Measurements from ENCODE around the gene DLG2.
"Not testable (repeated sequence)": the region's sequence is repeated elsewhere in the genome, so short reads cannot be mapped to it uniquely, and the experiment has no call there.

The DLG2 gene

DNA sequence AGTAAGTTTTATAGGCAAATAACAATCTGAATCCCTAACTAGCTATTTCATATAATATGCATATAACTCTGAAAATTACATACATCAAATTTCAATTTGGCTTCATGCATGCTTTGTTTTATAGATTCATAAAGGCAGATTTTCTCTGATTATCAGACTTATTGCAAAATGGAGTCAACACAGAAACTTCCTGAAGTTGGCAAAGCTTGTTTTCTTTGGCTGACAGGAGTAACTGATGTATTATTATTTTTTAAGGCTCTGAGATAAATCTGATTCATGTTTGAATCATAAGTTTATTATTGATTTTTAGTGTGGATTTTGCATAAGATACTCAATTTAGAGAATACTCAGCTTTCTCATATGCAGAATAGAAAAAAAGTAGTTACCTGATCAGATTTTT, 1984.6 kb downstream of the DLG2 start:
- DNase-seq, result no peak

DNA sequence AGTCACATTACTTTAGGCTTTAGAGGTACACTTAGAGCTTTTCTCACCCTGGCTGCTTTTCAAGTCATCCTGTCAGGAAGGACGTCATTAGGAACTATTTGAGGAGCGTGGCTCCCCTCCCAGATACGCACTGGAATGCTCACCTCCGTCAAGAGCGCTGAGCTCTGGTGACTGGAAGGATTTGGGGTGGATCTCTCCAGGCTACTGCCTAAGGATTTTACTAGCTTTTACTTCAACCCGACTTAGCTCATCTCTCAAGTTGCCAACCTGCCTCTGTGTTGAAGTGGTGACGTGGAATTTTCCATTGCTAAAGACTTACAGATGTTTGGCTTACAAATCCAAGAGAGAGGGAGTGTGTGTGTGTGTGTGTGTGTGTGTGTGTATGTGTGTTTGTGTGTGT, 1985.6 kb downstream of the DLG2 start:
- no peak for DNase-seq

DNA sequence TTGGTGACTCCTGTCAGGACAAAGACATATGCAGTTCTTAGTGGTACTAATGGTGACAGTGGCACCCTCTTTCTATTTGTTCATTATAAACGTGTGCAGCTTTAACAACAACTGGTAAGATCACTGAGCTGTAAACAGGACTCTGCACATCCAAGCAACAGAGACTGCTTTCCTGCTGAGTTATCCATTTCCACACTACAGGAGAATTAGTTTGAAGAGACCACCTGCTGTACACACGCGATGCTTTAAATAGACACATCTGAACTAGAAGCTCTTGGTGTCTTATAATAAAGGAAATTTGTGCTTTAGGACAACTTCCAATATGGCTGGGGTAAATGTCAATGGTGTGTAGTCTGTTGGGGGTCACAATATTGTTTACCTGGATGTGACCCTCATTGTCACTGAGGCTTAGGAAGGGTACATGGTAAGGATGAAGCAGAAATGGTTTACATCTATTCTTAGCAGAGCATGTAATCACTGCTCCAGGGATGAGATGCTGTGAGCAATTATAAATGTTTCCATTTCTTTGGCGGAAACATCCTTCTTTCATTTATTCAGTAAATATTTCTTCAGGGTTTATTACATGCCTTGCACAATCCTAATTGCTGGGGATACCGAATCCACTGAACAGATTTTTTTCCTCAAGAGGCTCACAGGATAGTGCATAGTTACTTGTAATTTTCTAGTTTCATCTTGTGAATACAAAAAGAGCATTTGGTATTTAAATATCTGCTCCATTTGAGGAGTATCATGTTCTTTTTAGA, 1987.0 kb downstream of the DLG2 start:
- DNase-seq, result no peak

DNA sequence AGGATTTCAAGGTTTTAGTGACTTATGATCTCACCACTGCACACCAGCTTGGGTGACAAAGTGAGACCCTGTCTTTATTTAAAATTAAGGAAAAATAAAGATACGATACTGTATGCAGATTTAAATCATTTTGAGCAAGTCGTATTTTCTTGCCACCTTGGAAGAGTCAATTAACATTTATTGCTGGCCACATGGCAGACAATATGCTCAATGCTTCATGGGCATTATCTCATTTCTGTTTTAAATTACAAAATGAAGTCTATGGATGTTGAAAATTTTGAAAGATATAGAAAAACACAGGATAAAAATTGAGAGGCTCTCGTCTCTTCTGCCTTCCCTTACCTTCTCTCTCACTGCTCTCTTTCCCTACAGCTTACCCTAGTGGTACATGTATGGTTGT, 1992.0 kb downstream of the DLG2 start:
- no peak for DNase-seq

DNA sequence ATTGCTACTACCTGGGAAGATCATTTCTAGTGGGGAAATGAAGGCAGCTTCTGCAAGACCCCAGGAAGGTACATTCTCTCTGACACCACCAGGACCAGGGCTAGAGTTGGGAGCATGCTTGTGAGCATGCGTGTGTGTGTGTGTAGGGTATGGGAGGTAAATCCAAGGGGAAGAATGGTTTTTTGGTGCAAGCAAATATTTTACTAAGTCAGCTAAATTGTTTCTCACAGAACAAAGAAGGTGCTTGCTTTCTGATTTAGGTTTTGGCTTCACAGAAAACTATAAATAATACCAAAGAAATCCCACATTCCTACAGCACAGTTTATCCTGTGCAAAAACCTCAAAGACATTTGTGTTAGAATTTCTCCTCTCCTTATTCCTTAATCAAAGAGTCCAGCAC, 1996.9 kb downstream of the DLG2 start:
- DNase-seq, result no peak

DNA sequence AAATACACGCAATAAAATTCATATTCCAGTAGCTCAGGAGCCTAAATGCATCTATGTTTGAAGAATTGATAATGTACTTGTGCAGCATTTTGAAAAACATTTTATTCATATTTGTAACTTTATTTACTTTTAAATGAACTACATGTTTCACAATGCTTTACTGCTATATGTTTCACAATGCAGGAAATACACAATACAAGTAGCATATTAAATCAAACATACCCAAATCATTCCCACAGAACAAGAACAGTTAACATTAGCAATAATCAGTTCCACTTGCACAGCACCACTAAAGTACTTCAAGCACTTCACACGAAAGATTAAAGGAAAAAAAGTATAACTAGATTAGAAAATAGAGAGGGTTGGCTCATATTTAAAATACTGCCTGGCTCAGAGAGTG, 1997.4 kb downstream of the DLG2 start:
- no peak for DNase-seq

DNA sequence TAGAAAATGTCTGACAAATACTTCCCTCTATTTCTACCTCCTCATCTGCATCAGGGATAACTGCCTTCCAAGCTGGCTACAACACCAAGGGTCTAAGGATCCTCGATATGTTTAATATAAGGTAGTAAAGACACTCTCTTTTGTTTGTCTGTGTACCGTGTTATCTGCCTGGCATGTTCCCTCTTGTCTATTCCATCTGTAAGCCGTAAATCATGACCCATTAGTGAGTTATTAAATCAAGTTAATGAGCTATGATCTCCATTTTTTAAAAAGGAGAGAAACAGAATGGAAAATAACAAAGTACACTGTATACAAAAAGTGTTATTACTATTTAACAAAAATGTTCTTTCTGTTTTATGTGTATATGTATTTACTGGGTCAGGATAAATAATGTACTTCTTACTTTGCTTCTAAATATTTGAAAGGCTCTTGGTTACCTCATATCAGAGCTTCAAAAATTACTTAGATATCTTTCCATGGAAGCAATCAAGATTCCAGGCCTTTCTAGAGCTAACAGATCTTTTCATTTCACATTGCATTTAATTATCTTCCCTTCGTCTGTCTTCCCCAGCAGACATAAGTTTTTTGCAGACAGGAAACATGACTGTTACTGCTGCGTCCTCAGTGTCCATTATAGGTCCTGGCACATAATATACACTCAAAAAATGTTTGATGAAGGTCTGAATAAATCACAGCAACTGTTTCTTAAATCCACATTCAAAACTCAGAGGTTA, 1998.4 kb downstream of the DLG2 start:
- no peak for DNase-seq

DNA sequence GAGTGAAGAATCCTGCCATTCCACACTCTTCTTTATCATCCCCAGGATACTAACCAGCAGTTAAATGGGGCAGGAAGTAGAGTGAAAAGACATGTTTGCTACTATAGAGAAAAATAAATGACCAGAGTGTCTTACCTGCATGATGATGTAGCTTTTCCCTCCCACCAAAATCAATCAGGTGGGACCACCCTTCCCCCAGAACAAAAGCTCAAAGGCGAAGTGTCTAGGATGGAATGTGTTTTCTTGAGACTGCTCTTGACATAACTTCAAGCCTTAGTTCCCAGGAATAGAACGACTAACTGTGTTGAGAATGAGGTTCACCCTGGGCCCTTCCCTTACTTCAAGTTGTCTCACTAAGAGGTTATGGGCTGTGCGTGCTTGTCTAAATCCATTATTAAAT, 2001.8 kb downstream of the DLG2 start:
- DNase-seq, result no peak

DNA sequence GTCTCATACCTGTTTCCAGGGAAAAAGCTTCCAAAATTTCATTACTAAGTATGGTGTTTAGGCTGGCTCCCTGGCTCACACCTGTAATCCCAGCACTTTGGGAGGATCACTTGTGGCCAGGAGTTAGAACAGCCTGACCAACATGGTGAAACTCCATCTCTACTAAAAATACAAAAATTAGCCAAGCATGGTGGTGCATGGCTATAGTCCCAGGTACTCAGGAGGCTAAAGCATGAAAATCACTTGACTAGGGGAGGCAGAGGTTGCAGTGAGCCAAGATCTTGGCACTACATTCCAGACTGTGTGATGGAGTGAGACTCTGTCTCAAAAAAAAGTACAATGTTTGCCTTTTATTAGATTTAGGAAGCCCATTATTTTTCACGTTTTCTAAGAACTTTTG, 2009.5 kb downstream of the DLG2 start:
- no peak for DNase-seq

DNA sequence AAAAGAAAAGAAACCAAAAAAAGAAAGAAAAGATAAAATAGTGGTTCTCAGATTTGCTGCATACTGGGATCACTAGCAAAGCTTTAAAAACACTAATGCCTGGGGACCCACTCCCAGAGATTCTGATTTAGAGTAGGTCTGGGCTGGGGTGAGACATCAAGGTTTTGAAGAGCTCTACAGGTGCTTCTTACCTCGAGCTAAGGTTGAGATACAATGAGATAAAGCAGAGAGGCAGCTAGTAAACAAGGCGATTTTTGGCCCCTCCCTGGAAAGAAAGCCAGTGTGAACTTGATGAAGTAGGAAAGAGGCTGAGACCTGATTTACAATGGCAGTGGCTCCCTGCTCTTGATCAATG, 2013.4 kb downstream of the DLG2 start:
- no peak for DNase-seq

DNA sequence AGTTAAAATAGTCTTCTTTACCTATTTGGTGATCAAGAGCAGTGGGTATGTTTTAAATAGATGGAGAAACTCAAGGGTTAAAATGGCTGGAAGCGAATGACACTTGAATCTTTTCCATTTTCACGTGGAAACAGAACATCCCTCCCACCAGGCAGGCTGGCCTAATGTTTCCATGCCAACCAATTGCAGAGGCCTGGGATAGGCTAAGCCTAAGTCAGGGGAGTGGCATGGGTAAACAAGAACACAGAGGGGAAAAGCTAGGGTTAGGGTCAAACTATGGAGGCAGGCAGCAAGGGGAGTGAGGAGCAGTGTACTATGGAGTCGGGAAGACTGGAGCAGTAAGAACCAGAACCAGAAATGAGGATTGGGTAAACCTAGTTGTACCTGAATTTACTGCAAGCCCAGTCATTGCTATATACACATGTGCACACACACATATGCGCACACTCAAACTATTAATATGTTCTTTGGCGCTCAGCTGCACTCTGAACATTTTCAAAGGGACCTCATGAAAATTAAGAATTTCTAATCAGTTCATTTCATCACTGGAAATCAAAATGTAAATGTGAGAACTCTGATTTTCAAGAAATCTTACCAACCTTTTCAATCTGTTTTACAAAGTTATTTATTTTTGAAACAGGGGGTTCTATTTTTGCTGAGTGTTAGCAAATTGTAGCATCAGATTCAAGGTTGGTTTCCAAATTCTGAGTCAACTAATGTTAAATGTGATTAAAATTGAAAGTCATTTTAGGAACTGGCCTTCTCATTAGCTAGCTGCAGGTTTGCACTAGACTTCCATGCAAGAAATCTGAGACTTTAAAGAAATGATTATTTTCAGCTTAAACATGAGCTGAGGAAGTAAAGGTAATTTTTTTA, 2014.0 kb downstream of the DLG2 start:
- no peak for DNase-seq

DNA sequence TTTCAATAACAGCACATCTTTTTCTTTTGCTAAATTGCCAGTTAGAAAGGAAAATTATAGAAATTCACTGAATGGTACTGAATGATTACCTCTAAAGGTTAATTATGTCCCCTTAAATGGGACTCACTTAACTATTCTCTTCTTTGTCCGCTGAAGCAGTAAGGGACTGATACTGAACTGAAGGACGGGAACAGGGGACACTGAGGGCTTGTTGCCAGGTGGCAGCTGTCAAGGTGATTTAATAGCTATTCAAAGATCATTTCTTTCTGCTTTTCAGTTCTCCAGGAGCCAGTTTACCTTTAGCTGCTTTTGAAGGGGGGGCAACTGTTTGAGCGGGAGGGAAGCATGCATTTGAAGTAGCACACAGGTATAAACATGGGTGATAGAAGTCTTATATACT, 2015.5 kb downstream of the DLG2 start:
- DNase-seq, result no peak

DNA sequence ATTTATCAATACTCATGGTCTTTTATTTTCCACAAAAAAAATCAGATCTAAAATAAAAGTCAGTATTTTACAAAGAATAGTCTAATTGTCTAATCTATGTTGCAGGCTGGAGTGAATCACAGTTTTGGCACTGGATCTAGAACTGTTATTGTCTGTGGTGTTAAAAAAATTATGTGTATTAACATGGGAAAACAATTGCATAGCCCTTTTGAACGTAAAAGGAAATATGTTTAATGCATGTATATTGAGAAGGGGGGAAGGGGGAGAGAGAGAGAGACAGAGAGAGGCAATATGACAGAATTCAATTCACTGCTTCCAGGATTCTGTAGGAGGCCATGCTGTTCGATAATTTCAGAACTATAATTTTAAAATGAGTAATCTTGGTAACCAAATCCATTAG, 2016.1 kb downstream of the DLG2 start:
- DNase-seq, result no peak

DNA sequence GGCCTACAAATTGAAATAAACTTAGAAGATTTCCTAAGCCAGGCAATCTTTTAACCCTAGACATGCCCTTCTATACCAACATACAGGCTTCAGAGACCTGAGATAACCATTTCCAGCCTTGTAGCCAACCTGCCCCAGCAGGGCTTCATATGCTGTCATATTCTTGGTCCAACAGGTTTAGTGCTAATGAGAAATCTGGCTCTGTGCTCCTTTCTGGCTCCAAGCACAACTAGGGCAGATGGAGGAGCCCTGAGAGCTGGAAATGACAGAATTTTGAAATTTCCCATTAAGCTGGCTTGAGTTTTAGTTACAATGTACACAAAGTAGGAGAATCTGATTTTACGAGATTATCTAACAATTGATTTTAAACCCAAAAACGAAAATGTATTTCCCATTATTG, 2018.0 kb downstream of the DLG2 start:
- DNase-seq, result no peak

DNA sequence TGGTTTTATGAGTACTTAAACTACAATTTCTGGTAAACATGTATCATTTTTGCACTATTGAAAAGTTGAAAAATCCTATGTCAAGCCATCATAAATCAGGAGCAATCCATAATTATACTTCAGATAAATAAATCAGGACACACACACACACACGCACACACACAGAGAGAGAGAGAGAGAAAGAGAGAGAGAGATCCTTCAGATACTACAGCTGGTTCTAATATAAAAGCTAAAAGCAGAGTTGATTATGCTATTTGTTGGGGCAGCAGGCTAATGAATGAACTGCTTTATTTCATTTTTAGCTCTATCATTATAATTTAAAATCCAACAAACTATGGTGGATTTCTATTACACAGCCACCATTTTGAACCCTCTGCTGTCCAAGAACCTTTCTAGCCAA, 2018.6 kb downstream of the DLG2 start:
- no peak for DNase-seq

DNA sequence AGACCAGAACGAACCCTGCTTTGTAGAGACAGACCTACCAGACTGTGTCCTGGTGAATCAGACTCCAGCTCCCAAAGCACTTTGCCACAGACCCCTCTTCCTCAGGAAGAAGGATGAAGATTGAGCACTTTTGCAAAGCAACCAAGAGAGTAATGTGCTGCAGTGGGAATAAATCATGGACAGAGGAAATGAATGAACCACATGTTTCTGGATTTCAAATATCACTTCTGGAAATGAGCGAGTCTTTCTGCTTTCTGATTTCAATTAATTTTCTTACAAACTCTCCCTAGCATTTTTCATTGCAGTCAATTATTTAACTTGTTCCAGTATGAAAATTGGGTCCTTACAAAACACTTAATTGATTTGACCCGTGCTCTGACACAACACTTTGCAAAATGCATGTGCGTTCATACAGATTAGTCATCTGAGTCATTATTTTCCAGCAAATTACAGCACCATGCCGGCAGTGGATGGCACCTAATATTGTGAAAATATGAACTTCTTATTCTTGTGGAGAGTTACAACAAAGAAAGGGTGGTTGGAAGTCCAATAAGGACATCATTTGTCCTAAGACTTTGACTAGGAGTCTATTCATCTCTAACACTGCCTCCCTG, 2025.1 kb downstream of the DLG2 start:
- no peak for DNase-seq

DNA sequence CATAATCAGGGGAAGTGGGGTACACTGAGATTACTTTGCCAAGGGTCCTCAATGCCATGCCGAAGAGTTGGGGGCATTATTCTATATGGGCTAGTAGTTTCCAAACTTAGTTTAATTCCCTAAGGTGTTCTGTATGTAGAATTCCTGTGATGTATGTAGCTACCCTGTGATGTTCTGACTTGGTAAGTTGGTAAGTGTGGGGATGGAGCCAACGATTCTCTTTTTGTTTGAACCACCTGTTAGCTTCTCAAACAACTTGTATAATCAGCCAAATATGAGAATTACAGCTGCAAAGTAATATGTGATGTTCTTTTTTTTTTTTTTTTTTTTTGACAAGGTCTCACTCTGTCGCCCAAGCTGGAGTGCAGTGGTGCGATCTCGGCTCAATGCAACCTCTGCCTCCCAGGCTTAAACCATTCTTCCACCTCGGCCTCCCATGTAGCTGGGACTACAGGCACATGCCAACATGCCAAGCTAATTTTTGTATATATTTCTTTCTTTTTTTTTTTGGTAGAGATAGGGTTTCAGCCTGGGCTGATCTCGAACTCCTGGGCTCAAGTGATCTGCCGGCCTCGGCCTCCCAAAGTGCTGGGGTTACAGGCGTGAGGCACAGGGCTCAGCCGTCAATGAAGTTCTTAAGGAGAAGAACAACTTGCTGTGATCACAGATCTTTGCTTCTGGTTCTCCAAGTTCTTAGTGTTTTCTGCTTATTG, 2025.8 kb downstream of the DLG2 start:
- no peak for DNase-seq

DNA sequence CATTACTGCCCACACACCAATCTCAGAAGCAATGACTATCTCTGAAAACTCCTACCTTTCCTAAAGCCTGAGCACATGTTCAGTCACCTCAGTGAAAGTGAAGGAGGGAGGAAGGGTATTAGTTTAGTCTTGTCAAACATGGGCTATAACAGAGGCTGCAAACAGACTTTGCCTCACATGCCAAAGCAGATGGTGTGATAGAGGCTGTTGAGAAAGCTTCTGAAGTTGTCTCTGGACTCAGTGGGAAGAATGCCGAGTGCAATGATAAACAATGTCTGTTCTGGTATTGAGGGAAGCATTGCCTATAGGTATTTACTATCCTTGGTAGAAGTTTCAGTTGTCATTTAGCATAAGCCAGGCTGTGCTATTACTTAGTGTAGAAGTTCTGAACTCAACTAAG, 2026.5 kb downstream of the DLG2 start:
- DNase-seq, result no peak

DNA sequence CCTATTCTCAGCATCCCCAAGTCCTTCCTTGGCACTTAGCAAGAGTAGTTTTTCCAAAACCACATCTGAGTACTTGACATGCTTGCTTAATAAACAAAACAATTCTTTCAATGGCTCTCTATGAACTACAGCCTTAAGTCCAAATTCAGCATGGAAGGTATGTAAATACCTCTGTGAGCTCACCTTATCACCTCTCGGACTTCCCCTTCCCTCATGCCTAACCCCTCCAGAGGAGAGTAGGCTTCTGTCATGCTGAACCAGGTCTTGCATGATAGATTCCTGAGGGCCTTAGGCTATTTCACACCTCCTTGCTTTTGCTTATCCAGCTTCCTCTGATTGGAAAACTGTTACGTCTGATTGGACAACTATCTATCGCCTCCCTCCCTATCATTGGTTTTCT, 2028.1 kb downstream of the DLG2 start:
- no peak for DNase-seq

DNA sequence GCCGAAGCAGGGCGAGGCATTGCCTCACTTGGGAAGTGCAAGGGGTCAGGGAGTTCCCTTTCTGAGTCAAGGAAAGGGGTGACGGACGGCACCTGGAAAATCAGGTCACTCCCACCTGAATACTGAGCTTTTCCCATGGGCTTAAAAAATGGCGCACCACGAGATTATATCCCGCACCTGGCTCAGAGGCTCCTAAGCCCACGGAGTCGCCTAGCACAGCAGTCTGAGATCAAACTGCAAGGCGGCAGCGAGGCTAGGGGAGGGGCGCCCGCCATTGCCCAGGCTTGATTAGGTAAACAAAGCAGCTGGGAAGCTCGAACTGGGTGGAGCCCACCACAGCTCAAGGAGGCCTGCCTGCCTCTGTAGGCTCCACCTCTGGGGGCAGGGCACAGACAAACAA, 2039.3 kb downstream of the DLG2 start:
- not testable (repeated sequence) for DNase-seq

DNA sequence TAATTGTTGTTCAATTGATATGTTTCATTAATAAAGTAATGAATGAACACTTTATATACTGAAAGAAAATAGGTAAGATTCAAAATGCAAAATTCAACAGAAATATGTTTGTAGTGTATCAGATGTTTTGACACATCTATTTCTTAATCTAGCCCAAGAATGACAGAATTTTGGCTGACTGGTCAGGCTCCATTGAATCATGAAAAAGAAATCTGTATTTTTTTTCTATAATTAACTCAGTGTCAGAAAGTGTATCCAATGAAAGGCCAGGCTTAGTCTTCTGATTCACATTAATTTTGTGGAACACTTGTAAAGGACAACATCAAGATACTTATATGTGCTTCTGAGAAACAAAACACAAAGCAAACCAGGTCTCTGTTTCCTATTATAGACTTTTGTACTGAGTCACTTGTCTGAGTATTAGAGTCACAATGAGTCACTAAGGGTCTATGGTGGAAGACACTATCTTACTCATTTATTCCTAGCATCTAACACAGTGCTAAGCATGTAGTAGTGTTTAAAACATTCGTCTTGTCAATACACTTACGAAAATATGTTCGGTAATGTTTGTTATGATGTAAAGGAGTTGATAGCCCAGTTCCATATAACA, 2043.3 kb downstream of the DLG2 start:
- no peak for DNase-seq

DNA sequence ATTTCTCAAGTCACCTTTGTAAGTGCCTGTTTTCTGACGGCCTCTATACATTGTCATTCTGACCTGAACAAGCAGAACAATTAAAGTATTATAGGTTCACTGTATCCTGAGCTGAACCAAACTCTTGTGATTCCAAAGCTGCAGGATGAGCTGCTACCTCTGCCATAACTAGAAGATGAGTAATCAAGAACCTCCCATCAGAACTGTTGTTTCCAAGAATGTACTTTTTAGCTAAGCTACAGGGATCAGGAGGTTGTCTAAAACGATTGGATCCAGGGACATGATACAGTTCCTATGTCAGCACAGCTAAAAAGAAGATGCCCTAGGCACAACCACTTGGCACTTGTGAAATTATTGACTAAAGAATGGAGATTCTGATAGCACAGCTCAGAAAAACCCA, 2052.6 kb downstream of the DLG2 start:
- no peak for DNase-seq

Data from CD4-positive, alpha-beta T cell treated with Interleukin-1 beta for 1 hour (primary cell).